Measurements from ENCODE around the gene PARD3B. TPM values are rescaled to one million over a fixed set of nuclear protein-coding genes. Genes with fewer than 3 reads are reported as not detected.

Gene PARD3B
- total and polyA plus RNA-seq, 10 of the 15 experiments (the other 5 are each of a cell fraction or from before 2014, with no cell fraction given): 0.01 to 0.54 (median 0.07) TPM; not detected in 7

- TF ChIP-seq TARDBP (IDR thresholded peaks at IDR 0.05; ENCODE audit: borderline replicate concordance) (no peak), ZBTB11 (CRISPR knock-in tag; IDR thresholded peaks at IDR 0.05) (no peak), POLR2A (IDR thresholded peaks at IDR 0.05; ENCODE audit: low read depth, low read length) (no peak), HDAC6 (IDR thresholded peaks at IDR 0.05; ENCODE audit: unreplicated experiment) (no peak), KLF5 (IDR thresholded peaks at IDR 0.05; ENCODE audit: partially characterized antibody) (no peak), FOXK2 (IDR thresholded peaks at IDR 0.05) (no peak)
These were observed 39.8 kb upstream of the PARD3B start (continued) for GRCh38 chr2:204505488-204505887.

GRCh38 chr2:204505946-204506345 is 39.3 kb upstream of the PARD3B start:
- no peaks in the 10 kb centered on the region for H3K9me3 ChIP-seq (replicated peaks; ENCODE audit: control insufficient read depth, insufficient read depth, low read length)
- H3K4me2 ChIP-seq (ENCODE audit: control insufficient read depth, insufficient read depth): no peak overlapping the region
- H3K4me1 ChIP-seq (ENCODE audit: control insufficient read depth, insufficient read depth, low read length): no peaks in the 10 kb centered on the region
- SMC1A ChIA-PET (ENCODE audit: uncharacterized antibody, unreplicated experiment): no interaction called here
- RAD21 ChIA-PET (ENCODE audit: unreplicated experiment): no interaction called here
- no peaks in the 10 kb centered on the region for H3K79me2 ChIP-seq (ENCODE audit: control insufficient read depth, insufficient read depth, low read length)
- WGBS (ENCODE audit: insufficient coverage, insufficient replicate concordance, low lambda C conversion rate, missing lambda C conversion rate): 34% methylated on average over 4 of the region's 4 CpGs
- no peak for ATAC-seq
- POLR2A ChIA-PET: no interaction called here
- H3K9ac ChIP-seq (ENCODE audit: control insufficient read depth, insufficient read depth, low read length): no peak overlapping the region
- DNase-seq (ENCODE audit: low read depth, low spot score): no peak
- no peaks in the 10 kb centered on the region for H3K36me3 ChIP-seq (ENCODE audit: control insufficient read depth in 2 of 2, insufficient read depth in 2 of 2, low read length in 1 of 2)
- FAIRE-seq: no peak
- no peaks in the 10 kb centered on the region for H3K27me3 ChIP-seq (replicated peaks in 1 of 2; ENCODE audit: control insufficient read depth in 2 of 2, insufficient read depth in 2 of 2, low read length in 1 of 2)
- H3K27ac ChIP-seq (ENCODE audit: control insufficient read depth, insufficient read depth): no peak overlapping the region
- in situ Hi-C loops (cut with MboI): no loop called here
- no peak overlapping the region for H2AFZ ChIP-seq (ENCODE audit: control insufficient read depth, low read depth, low read length)
- CTCF ChIA-PET: no interaction called here
- BruUV-seq (replicated peaks): no TSS peak
- no peaks in the 10 kb centered on the region for H4K20me1 ChIP-seq (ENCODE audit: control insufficient read depth, insufficient read depth)
- intact Hi-C loops (cut with micrococcal nuclease; ENCODE audit: unreplicated experiment): no loop called here
- no peak overlapping the region for H3K4me3 ChIP-seq
- TF ChIP-seq KLF5 (IDR thresholded peaks at IDR 0.05; ENCODE audit: partially characterized antibody): no peak
- TF ChIP-seq ZNF687 (IDR thresholded peaks at IDR 0.05): no peak
- TF ChIP-seq TARDBP (IDR thresholded peaks at IDR 0.05; ENCODE audit: borderline replicate concordance): no peak
- no peak for TF ChIP-seq CHD4 (IDR thresholded peaks at IDR 0.05)
- no peak for TF ChIP-seq SREBF1 (IDR thresholded peaks at IDR 0.05; ENCODE audit: low read length)
- no peak for TF ChIP-seq POLR2A (IDR thresholded peaks at IDR 0.05; ENCODE audit: low read depth, low read length)
- TF ChIP-seq GABPA (IDR thresholded peaks at IDR 0.05; ENCODE audit: low read depth): no peak
- TF ChIP-seq RB1 (IDR thresholded peaks at IDR 0.05; ENCODE audit: borderline replicate concordance): no peak
- TF ChIP-seq ZNF24 (IDR thresholded peaks at IDR 0.05): no peak
- no peak for TF ChIP-seq ATF7 (IDR thresholded peaks at IDR 0.05; ENCODE audit: low read depth)
- TF ChIP-seq CBFB (IDR thresholded peaks at IDR 0.05; ENCODE audit: low read depth): no peak
- no peak for TF ChIP-seq ZBTB33 (IDR thresholded peaks at IDR 0.05)
- no peak for TF ChIP-seq IRF4 (IDR thresholded peaks at IDR 0.05; ENCODE audit: low read depth, low read length)
